Measurements from ENCODE around the gene RNF187.
"Not testable (repeated sequence)": the region's sequence is repeated elsewhere in the genome, so short reads cannot be mapped to it uniquely, and the experiment has no call there.

Gene RNF187

DNA sequence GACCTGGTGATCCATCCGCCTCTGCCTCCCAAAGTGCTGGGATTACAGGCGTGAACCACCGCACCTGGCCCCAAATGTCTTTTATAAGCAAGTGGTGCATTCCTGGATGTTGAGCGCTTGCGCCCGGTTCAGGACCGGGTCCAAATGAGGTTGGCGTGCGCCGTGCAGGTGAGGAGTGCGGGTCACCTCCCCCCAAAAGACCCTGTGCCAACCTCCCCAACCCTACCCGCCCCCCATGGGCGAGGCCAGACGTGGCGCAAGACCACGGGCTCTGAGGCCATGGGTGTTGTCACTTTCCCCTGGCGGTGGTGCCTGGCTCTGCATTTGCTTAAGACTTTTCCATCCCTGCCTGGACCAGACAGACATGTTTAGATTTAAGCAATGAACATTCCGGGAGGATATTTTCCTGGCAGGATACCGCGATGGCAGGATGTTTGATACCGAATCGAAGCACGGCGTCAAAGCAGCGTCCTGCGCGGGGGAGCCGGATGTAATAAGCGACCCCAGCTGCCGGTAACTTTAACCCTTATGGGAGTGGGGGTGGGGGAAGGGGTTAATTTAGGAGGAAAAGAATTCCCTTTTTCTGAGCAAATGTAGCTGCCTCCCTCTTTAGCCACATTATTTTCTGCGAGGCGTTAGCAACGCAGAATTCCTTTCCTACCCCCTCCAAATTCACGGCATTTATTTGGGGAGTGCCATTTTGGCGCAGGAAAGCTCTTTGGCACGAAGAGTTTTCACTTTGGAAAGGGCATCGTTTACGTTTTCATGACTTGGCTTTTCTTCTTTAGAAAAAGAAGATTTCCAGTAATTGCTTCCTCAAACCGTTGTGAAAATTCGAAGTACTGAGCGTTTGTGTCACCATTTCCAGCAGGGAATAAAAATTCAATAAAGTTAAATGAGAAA, 27.8 kb upstream of the RNF187 start:
- peak; percentile 46 to 56 for DNase-seq (ENCODE audit: low read depth in 2 of 2)

DNA sequence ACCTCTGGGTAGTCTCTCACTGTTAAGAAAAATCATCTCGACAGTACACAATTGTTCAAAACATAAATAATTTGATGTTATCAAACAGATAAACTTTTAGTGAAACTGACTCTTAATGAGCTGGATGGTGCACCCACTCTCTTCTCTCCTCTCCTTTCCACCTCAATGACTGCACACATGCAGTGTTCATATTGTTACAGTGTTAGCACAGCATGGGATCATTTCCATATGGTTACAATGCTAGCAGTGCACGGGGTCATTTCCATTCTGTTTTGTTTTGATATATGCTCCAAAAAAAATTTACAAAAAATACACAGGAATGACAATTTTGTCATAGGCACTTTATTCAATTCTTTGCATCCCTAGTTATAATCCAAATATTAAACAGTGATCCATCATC, 26.4 kb upstream of the RNF187 start:
- no peak for DNase-seq (ENCODE audit: low read depth in 2 of 2)

DNA sequence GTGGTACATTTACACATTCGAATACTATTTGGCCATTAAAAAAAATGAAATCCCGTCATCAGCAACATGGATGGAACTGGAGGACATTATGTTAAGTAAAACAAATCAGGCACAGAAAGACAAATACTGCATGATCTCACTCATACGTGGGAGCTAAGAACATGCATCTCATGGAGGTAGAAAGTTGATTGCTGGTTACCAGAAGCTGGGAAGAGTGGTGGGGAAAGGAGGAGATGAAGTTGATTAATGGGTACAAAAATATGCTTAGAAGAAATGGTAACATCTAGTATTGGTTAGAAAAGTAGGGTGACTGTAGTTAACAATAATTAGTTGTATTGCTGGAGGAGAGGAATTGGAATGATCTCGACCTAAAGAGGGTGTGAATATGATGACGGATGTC, 24.6 kb upstream of the RNF187 start:
- DNase-seq (ENCODE audit: low read depth in 2 of 2) = no peak

DNA sequence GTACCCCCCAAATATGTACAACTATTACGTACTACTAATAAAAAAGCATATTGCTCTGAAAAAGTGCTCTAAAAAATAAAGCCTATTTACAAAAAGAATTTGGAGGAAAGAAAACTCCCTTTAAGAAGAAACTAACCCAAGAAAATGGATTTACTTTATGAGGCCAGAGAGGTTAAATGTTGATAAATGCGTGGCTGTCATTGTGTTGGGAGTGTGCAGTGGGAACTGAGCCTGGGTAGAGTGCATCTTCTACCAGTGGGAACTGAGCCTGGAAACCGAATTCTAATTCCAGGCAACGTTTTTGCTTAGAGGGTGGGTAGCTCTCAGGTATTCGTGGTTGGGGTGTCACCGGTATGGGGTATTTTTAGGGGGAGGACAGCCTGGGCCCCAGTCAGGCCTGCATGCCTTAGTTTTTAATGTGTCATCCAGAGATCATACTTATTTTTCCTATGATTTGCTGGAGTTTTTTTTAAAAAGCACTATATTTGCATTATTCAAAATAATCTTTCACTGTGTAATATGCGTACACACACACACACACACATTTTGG, 24.1 kb upstream of the RNF187 start:
- DNase-seq (ENCODE audit: low read depth in 2 of 2) = no peak

DNA sequence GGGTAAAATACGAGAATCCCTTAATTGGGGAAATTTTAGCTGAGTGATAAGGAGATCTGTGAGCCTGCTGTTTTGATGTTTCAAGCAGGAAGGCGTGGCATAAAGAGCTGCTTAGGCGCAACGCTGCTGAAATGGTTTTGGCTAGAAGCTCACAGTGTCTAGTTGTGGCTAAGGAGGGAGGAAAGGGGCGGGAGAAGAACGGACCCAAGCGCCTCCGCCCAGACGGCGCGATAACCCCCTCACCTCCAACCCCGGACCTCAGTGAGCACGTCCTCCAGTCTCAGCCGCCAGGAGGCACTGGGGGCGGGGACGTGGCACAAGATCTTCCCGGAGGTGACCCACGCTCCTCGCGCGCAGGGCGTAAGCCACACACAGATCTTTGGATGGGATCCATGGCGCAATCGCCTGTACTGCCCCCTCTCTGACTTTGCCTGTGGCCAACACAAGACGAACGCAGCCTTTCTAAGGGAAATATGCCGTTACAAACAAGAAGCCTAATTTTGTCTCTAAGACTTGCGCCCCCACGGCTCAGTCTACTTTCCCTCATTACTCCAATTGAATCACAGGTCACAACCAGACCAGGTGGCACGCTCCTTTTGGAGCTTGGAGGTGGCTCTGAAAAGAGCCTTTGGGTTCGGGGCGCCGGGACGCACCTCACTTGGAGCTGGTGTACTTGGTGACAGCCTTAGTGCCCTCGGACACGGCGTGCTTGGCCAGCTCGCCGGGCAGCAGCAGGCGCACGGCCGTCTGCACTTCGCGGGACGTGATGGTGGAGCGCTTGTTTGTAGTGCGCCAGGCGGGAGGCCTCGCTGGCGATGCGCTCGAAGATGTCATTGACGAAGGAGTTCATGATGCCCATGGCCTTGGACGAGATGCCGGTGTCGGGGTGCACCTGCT, 23.4 kb upstream of the RNF187 start:
- DNase-seq (ENCODE audit: low read depth in 2 of 2) = peak; percentile 62 to 70

DNA sequence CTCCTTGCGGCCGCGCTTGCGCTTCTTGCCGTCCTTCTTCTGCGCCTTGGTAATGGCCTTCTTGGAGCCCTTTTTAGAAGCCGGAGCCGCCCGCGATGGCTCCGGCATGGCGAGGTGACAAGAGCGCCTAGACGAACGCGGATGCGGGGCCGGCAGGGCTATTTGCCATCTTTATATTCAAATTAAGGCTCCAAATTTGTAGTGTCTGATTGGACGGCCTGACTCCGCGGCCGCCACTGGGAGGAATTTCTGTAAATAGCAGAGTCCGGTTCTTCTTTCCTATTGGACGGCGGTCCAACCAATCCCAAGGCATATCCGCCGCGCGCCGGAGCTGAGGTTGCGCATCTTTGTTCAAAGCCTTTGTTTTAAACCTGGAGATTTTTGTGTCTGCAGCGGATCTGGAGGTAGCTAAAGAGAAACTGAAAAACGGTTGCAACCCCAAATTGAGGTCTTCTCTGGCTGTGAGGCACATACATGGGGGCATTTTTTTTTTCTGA, 22.6 kb upstream of the RNF187 start:
- DNase-seq (ENCODE audit: low read depth in 2 of 2) = peak; percentile 80 to 82

DNA sequence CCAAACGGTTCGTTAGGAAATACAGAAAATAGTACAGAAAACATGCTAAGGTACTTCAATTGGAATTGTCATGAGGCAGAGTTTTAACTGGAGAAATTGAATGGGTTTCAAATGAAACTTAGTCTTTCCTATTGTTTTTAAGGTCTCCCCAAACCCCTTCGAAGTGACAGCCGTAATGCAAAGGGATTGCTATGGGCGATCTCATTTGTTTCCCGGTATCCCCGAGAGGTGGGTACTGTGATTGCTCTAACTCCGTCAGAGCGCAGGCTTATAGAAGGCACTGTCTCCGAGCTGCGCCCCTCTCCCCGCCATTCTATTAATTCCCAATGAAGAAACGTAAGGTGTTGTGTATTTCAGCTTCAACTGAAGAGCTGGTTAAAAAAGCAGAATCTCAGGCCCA, 22.0 kb upstream of the RNF187 start:
- no peak for DNase-seq (ENCODE audit: low read depth in 2 of 2)

DNA sequence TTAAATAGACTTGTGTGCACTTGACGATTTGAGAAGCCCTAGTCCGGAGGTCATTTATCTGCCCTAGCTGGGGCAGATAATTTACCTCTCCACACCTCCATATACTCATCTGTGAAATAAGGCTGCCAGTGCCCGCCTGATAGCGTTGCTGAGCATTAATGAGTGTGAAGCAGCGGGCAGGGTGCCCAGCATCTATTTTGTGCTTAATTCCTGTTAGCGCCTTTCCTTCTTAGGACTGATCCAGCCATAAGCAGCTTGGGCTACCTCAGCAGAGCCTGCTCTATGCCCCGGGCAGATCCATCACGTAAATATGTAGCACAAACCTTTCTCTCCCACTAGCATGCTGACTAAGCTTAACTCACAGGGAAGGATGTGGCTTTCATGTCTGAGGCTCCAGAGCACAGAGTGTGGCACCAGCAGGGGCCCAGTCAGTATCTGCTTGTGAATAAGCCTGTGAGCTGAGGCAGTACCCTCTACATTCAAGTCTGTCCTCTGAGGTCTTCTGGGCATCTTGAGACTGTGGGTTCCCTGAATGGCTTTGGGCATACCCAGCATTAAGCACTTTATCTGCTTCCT, 21.5 kb upstream of the RNF187 start:
- no peak for DNase-seq (ENCODE audit: low read depth in 2 of 2)

DNA sequence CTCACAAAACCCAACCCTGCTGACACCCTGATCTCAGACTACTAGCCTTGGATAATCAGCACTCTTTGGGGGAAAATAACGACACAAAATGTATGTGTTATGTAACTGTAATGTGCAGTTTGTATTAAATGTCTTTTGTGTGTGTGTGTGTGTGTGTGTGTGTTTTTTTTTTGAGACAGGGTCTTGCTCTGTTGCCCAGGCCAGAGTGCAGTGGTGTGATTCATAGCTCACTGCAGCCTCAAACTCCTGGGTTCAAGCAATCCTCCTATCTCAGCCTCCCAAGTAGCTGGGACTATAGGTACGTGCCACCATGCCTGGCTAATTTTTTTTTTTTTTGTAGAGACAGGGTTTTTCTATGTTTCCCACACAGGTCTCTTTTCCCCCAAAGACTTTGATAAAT, 19.0 kb upstream of the RNF187 start:
- DNase-seq (ENCODE audit: low read depth in 2 of 2) = not testable (repeated sequence)

DNA sequence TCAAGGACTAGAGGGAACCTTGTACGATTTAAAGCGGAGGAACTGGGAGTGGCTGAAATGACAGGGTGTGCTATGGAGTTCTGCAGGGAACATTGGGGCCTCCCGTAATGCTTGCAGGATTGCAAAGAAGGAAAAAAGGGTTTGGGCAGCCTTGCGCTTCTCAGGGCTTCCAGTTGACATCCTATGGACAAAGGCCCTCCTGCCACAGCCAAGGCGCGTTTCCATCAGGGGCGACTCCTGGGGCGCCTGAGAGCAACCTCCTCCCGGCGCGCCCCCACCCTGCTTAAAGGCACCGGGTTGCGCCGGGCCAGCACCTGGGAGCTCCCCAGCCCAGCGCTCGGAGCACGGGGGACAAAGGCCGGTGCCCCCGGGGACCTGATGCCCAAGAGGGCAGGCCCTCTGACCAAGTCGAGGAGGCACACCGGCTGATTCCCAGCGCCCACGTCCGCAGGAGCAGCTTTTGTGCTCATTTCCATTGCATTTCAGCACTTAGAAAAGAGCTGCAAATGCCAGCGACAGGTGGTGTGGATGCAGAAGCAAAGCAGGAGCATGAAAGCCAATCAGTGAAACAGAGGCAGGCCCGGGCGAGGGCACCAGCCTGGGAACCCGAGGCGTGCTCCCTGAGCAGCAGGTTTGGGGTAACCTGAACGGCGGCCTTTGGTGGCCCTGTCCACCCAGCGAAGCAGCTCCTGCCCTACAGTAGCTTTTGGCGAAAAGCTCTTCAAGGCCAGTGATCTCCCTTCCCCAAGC, 17.6 kb upstream of the RNF187 start:
- DNase-seq (ENCODE audit: low read depth in 2 of 2) = no peak

- no peak for DNase-seq (ENCODE audit: low read depth in 2 of 2)
Observed at GRCh38 chr1:228471154-228471761, 15.9 kb upstream of the RNF187 start.

- no peak for DNase-seq (ENCODE audit: low read depth in 2 of 2)
Observed at GRCh38 chr1:228471762-228472398, 15.3 kb upstream of the RNF187 start.

- no peak for DNase-seq (ENCODE audit: low read depth in 2 of 2)
Observed at GRCh38 chr1:228472655-228473054, 14.5 kb upstream of the RNF187 start.

DNA sequence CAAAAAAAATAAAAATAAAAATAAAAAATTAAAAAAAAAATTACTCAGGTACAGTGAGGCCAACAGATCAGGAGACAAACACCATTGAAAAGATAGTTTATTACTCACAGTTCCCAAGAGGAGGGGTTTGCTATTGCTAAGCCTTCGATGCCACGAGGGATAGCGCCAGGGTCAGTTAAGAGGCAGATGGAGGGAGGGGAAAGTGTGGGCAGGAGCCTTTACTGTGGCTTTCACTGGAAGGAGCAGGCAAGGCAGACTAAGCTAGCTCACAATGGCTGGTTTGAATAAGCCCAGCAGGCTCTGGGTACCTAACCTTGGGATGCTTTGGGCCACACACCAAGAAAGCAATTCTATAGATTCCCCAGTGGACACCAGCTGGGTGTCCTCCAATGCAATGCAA, 12.7 kb upstream of the RNF187 start:
- DNase-seq (ENCODE audit: low read depth in 2 of 2) = no peak

GRCh38 chr1:228475812-228476211, 11.4 kb upstream of the RNF187 start:
- DNase-seq (ENCODE audit: low read depth in 2 of 2) = no peak

DNA sequence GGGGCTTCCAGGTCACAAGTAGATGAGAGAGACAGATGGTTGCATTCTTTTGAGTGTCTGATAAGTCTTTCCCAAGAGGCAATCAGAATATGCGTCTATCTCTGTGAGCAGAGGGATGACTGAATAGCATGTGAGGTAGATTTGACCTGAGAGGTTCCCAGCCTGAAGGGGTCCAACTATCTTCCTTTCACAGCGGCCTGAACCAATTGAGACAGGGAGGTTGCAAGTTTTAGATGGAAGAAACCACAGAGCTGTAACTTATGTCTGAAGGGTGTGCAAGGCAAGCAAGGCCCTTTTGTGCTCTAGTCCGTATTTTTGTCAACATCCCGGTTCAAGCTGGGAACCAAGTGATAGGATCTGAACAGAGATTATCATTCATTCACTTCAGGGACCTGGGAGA, 9.9 kb upstream of the RNF187 start:
- no peak for DNase-seq (ENCODE audit: low read depth in 2 of 2)

GRCh38 chr1:228478326-228478725, 8.9 kb upstream of the RNF187 start:
- no peak for DNase-seq (ENCODE audit: low read depth in 2 of 2)

GRCh38 chr1:228478912-228479711, 8.1 kb upstream of the RNF187 start:
- DNase-seq (ENCODE audit: low read depth in 2 of 2) = no peak

DNA sequence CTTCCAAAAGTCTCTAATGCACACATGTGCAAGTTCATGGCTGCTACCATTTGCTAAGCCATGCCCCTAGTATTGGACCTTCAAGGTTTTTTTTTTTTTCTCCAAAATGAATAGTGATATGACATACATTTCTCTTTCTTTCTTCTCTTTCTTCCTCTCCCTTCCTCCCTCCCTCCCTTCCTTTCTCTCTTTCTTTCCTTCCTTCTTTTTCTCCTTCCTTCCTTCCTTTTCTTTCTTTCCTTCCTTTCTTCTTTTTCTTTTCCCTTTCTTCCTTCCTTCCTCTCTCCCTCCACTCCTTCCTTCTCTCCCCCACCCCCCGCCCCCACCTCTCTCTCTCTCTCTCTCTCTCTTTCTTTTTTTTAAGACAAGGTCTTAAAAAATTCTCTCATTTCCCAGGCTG, 3.4 kb upstream of the RNF187 start:
- no peak for DNase-seq (ENCODE audit: low read depth in 2 of 2)
